ENCODE data around the gene ADAMTS6.
A peak's percentile ranks its signal among the peaks of the same experiment; 100 is the strongest.
"Not testable (repeated sequence)": the region's sequence is repeated elsewhere in the genome, so short reads cannot be mapped to it uniquely, and the experiment has no call there.

Gene ADAMTS6

GRCh38 chr5:65192331-65192730 is 289.4 kb downstream of the ADAMTS6 start:
- no peak for DNase-seq (ENCODE audit: low read depth)

- no peak for DNase-seq (ENCODE audit: low read depth)
These were observed 290.1 kb downstream of the ADAMTS6 start for GRCh38 chr5:65191554-65192135.

- no peak for DNase-seq (ENCODE audit: low read depth)
These were observed 291.2 kb downstream of the ADAMTS6 start for GRCh38 chr5:65190328-65191053.

GRCh38 chr5:65186646-65187227 is 295.0 kb downstream of the ADAMTS6 start:
- no peak for DNase-seq (ENCODE audit: low read depth)

- DNase-seq (ENCODE audit: low read depth): no peak
These were observed 296.3 kb downstream of the ADAMTS6 start for GRCh38 chr5:65185468-65185867.

- DNase-seq (ENCODE audit: low read depth): no peak
These were observed 296.9 kb downstream of the ADAMTS6 start for GRCh38 chr5:65184780-65185179.

GRCh38 chr5:65174231-65174630 is 307.5 kb downstream of the ADAMTS6 start:
- DNase-seq (ENCODE audit: low read depth): not testable (repeated sequence)

GRCh38 chr5:65173130-65173525 is 308.6 kb downstream of the ADAMTS6 start:
- no peak for DNase-seq (ENCODE audit: low read depth)

- DNase-seq (ENCODE audit: low read depth): peak; percentile 8
These were observed 309.1 kb downstream of the ADAMTS6 start for GRCh38 chr5:65172486-65173129.

- DNase-seq (ENCODE audit: low read depth): no peak
These were observed 310.1 kb downstream of the ADAMTS6 start for GRCh38 chr5:65171645-65172044.

GRCh38 chr5:65163698-65164097 is 318.0 kb downstream of the ADAMTS6 start:
- DNase-seq (ENCODE audit: low read depth): no peak

- no peak for DNase-seq (ENCODE audit: low read depth)
These were observed 320.1 kb downstream of the ADAMTS6 start for GRCh38 chr5:65161655-65162054.

GRCh38 chr5:65157906-65158603 is 323.7 kb downstream of the ADAMTS6 start:
- DNase-seq (ENCODE audit: low read depth): no peak

- no peak for DNase-seq (ENCODE audit: low read depth)
These were observed 324.8 kb downstream of the ADAMTS6 start for GRCh38 chr5:65156933-65157332.

GRCh38 chr5:65152131-65152530 is 329.6 kb downstream of the ADAMTS6 start:
- DNase-seq (ENCODE audit: low read depth): no peak

GRCh38 chr5:65151614-65152013 is 330.1 kb downstream of the ADAMTS6 start:
- no peak for DNase-seq (ENCODE audit: low read depth)

- no peak for DNase-seq (ENCODE audit: low read depth)
These were observed 331.0 kb downstream of the ADAMTS6 start for GRCh38 chr5:65150599-65151304.

- no peak for DNase-seq (ENCODE audit: low read depth)
These were observed 331.9 kb downstream of the ADAMTS6 start for GRCh38 chr5:65149827-65150226.

GRCh38 chr5:65144136-65144871 is 337.4 kb downstream of the ADAMTS6 start:
- DNase-seq (ENCODE audit: low read depth): no peak

- no peak for DNase-seq (ENCODE audit: low read depth)
These were observed 339.2 kb downstream of the ADAMTS6 start for GRCh38 chr5:65142511-65143011.

GRCh38 chr5:65142016-65142415 is 339.7 kb downstream of the ADAMTS6 start:
- DNase-seq (ENCODE audit: low read depth): no peak
